HCT116 (cell line): Measurements from ENCODE around the gene ROR2. TPM values are rescaled to one million over a fixed set of nuclear protein-coding genes. Genes with fewer than 3 reads are reported as not detected.

Experiments
- ATAC-seq: fragments of 200-7000 bp; cut with Tn5 transposase; 2 replicates; pipeline ENCODE4 v1.9.1; 2020; ENCODE audit warnings: mild to moderate bottlenecking, moderate library complexity
- BruUV-seq: library from RNA; stranded (reverse); fragments of 400-500 nt; replicated peaks from 2 replicates; lab custom pipeline; 2021; lab: Mats Ljungman, UMichigan
- CTCF ChIA-PET: fragments of 300-600 bp; sonication (Branson Sonifier 250); formaldehyde crosslinking; loops from one replicate; lab custom pipeline; 2021; ENCODE audit warnings: antibody characterized with exemption; lab: Charles Lee
- POLR2A ChIA-PET: fragments of 300-600, 350-600 bp; sonication (Branson Sonifier 250); formaldehyde crosslinking; loops from one replicate; lab custom pipeline; 2021; ENCODE audit warnings: antibody characterized with exemption; lab: Charles Lee
- RAD21 ChIA-PET, 2 experiments: fragments of 300-600 bp; sonication (Branson Sonifier 250); formaldehyde crosslinking; loops; one replicate each; lab custom pipeline; 2023; ENCODE audit warnings: low total read pairs in 2 of 2; ENCODE audit not compliant: uncharacterized antibody in 2 of 2, unreplicated experiment in 2 of 2, low non-redundant PET in 1 of 2; lab: Charles Lee
- DNase-seq: peaks from one replicate; pipeline ENCODE4 v3.0.0-alpha.2; 2010; ENCODE audit warnings: low read depth, low spot score
- H2AFZ ChIP-seq: fragments of 200-600 bp; shearing (Covaris generic), sonication (generic); 2 replicates; pipeline ENCODE4 v1.6.1; 2017; ENCODE audit warnings: low read depth, mixed run types, mixed read lengths, antibody characterized with exemption, low read length; ENCODE audit not compliant: poor library complexity, severe bottlenecking
- H3K27ac ChIP-seq: 2 replicates; pipeline ENCODE4 v1.5.1; 2012; ENCODE audit warnings: low read depth, low read length
- H3K27me3 ChIP-seq: fragments of 200-600 bp; sonication (generic); 2 replicates; pipeline ENCODE4 v1.6.1; 2016; ENCODE audit warnings: mixed run types, low read length, mixed read lengths; ENCODE audit not compliant: insufficient read depth
- H3K36me3 ChIP-seq, 2 experiments: fragments of 200-500 bp in 1 of 2; fragments of 200-600 bp in 1 of 2; sonication (Bioruptor generic) in 1 of 2; sonication (generic) in 1 of 2; 2 replicates each; pipeline versions ENCODE4 v1.5.1 to v1.6.1; 2014 to 2016; ENCODE audit warnings: low read length in 2 of 2, inconsistent platforms in 1 of 2, mixed read lengths in 1 of 2, mixed run types in 1 of 2; ENCODE audit not compliant: insufficient read depth in 2 of 2, control insufficient read depth in 1 of 2
- H3K4me1 ChIP-seq, 2 experiments: fragments of 200-600 bp in 1 of 2; sonication (generic) in 1 of 2; 2 replicates each; pipeline versions ENCODE4 v1.5.1 to v1.6.1; 2012 to 2017; ENCODE audit warnings: low read length in 2 of 2, inconsistent platforms in 1 of 2, mild to moderate bottlenecking in 1 of 2, mixed read lengths in 1 of 2, mixed run types in 1 of 2, moderate library complexity in 1 of 2; ENCODE audit not compliant: insufficient read depth in 2 of 2, control insufficient read depth in 1 of 2
- H3K4me2 ChIP-seq: fragments of 200-600 bp; sonication (generic); 2 replicates; pipeline ENCODE4 v1.6.1; 2017; ENCODE audit warnings: mixed run types, low read length, mixed read lengths
- H3K4me3 ChIP-seq, 2 experiments: fragments of 200-600 bp in 1 of 2; sonication (generic) in 1 of 2; replicated peaks in 1 of 2; 2 replicates each; pipeline ENCODE4 v1.5.1; 2011 to 2016; ENCODE audit warnings: low read length in 2 of 2, control low read depth in 1 of 2, low read depth in 1 of 2, mild to moderate bottlenecking in 1 of 2, mixed read lengths in 1 of 2, mixed run types in 1 of 2
- H3K79me2 ChIP-seq: fragments of 200-600 bp; sonication (generic); 2 replicates; pipeline ENCODE4 v1.6.1; 2017; ENCODE audit warnings: mild to moderate bottlenecking, mixed run types, low read length, moderate library complexity, mixed read lengths; ENCODE audit not compliant: insufficient read depth
- H3K9ac ChIP-seq: fragments of 200-600 bp; sonication (generic); 2 replicates; pipeline ENCODE4 v1.6.1; 2016; ENCODE audit warnings: low read length, mixed read lengths
- H3K9me2 ChIP-seq: fragments of 200-600 bp; sonication (generic), shearing (Covaris generic); 2 replicates; pipeline ENCODE4 v1.6.1; 2017; ENCODE audit warnings: mixed run types, mild to moderate bottlenecking, moderate library complexity; ENCODE audit not compliant: insufficient read depth
- H3K9me3 ChIP-seq, 2 experiments: fragments of 200-500 bp in 1 of 2; fragments of 200-600 bp in 1 of 2; sonication (Bioruptor generic) in 1 of 2; sonication (generic) in 1 of 2; 2 replicates each; pipeline ENCODE4 v1.6.1; 2014 to 2017; ENCODE audit warnings: low read length in 2 of 2, mixed read lengths in 2 of 2, inconsistent platforms in 1 of 2, low read depth in 1 of 2, mild to moderate bottlenecking in 1 of 2, mixed run types in 1 of 2, moderate library complexity in 1 of 2; ENCODE audit not compliant: control insufficient read depth in 1 of 2, insufficient read depth in 1 of 2
- H4K20me1 ChIP-seq: fragments of 200-600 bp; sonication (generic), shearing (Covaris generic); 2 replicates; pipeline ENCODE4 v1.6.1; 2017; ENCODE audit warnings: mixed run types, mild to moderate bottlenecking, moderate library complexity; ENCODE audit not compliant: insufficient read depth
- ELF1 ChIP-seq: IDR thresholded peaks from 2 replicates; pipeline ENCODE4 v1.6.1; 2012; ENCODE audit warnings: low read depth, borderline replicate concordance
- JUND ChIP-seq: IDR thresholded peaks from 2 replicates; pipeline ENCODE4 v1.6.1; 2012
- SIN3A ChIP-seq: IDR thresholded peaks from 2 replicates; pipeline ENCODE4 v1.6.1; 2012; ENCODE audit warnings: low read depth
- ZNF274 ChIP-seq: fragments of 200-500 bp; sonication (Bioruptor generic); IDR thresholded peaks from 2 replicates; pipeline ENCODE4 v1.6.1; 2014; ENCODE audit warnings: mild to moderate bottlenecking, low read depth, low read length, inconsistent platforms
- intact Hi-C: fragments of 100-400 bp; cut with micrococcal nuclease; formaldehyde crosslinking; loops from 2 replicates; pipeline ENCODE4 v1.10.0; 2022
- total RNA-seq: library from RNA; stranded (reverse); gene quantifications from one replicate; pipeline ENCODE4 v1.2.1, GENCODE V29; 2021; ENCODE audit not compliant: unreplicated experiment
- TF ChIP-seq, protein P1 (sequence below), 3 experiments: fragments of 200-600 bp in 1 of 3; sonication (generic) in 1 of 3; IDR thresholded peaks in 2 of 3; conservative IDR thresholded peaks in 1 of 3; 2 replicates each; pipeline ENCODE4 v1.5.1; 2012 to 2017; ENCODE audit warnings: low read depth in 2 of 3, low read length in 2 of 3, antibody characterized with exemption in 1 of 3, borderline replicate concordance in 1 of 3, control low read depth in 1 of 3, mild to moderate bottlenecking in 1 of 3, mixed read lengths in 1 of 3, mixed run types in 1 of 3, moderate library complexity in 1 of 3; ENCODE audit not compliant: insufficient read depth in 1 of 3

The ROR2 gene
- total RNA-seq, 1 experiment from 2014 or later: 15.7 TPM

DNA sequence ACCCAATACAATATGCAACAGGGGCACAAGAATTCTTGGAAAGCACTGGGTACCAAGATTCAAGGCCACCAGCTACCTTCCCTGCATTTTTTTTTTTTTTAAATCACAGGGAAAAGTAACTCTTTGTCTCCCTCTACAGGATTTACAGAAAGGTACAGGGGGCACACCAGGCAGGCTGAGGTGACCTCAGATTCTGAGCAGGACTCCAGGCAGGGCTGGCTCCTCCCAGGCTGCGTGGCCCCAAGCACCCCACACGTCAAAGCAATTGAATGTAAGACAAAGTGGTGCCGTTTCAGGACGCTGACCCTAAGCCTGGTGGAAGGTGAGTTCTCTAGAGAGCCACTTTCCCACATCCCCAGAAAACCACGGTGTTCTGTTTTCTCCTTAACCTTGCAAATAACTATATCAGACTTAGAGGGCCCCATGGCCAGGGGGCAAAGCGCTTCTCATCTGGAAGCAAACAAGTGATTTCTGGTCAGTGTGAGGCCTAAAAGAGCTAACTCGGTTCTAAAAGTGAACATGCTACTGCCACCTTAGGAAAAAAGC, 222.6 kb downstream of the ROR2 start (continued):
- TF ChIP-seq, protein P1, sequence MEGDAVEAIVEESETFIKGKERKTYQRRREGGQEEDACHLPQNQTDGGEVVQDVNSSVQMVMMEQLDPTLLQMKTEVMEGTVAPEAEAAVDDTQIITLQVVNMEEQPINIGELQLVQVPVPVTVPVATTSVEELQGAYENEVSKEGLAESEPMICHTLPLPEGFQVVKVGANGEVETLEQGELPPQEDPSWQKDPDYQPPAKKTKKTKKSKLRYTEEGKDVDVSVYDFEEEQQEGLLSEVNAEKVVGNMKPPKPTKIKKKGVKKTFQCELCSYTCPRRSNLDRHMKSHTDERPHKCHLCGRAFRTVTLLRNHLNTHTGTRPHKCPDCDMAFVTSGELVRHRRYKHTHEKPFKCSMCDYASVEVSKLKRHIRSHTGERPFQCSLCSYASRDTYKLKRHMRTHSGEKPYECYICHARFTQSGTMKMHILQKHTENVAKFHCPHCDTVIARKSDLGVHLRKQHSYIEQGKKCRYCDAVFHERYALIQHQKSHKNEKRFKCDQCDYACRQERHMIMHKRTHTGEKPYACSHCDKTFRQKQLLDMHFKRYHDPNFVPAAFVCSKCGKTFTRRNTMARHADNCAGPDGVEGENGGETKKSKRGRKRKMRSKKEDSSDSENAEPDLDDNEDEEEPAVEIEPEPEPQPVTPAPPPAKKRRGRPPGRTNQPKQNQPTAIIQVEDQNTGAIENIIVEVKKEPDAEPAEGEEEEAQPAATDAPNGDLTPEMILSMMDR (IDR thresholded peaks at IDR 0.05 in 2 of 3, conservative IDR thresholded peaks at IDR 0.05 in 1 of 3; ENCODE audit: borderline replicate concordance in 1 of 3, insufficient read depth in 1 of 3, low read depth in 2 of 3, low read length in 2 of 3): peak; percentile 67 to 79 (median 68); a peak in 5 of 6 replicates

DNA sequence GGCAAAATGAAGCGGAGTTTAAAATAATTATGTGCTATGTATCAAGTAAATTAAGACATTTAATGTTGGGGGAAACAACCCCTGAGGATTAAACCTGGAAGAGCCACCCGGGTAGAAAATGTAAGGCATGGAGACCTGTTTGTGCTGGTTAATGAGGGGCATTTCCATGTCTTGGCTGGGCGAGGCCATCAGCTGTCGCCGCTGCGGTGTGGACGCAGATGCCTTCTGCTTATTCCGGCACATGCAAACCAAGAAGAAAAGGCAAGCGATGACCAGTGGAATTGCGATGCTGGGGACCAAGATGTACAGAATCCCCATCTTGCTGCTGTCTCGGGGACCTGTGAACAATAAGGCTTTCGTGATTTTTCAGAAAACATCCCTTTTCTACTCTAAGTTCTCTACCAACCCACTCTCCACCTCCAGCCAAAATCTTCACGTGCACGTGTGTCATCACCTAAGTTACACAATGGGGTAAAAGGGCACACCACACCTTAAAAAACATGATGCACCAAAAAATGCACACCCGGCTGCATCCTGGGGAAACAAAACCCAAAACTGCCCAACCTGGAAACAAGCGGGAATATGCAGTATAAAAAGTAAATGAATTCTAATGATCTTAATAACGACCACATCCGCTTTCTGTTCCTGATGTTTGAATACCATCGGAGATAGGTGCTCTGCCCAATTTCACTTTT, 223.5 kb downstream of the ROR2 start:
- Histone ChIP-seq H3K9ac (no peak overlapping the region), H3K4me3 (no peak overlapping the region), H4K20me1 (no peaks in the 10 kb centered on the region), H3K27me3 (no peaks in the 10 kb centered on the region), H3K36me3 (no peaks in the 10 kb centered on the region), H3K9me2 (no peaks in the 10 kb centered on the region), H3K9me3 (no peaks in the 10 kb centered on the region), H3K79me2 (no peaks in the 10 kb centered on the region), H3K4me1 (peaks cover 0 to 4% of the 10 kb centered on the region in 2 experiments; a peak in 2 of 4 replicates), H3K4me2 (no peak overlapping the region), H2AFZ (no peak overlapping the region), H3K27ac (no peak overlapping the region)
- POLR2A ChIA-PET: no interaction called here
- no peak for ATAC-seq
- intact Hi-C loops: loop anchor here (1.0 kb wide), 2 partner anchors 67 to 811 kb away; no protein-coding TSS in a partner anchor
- BruUV-seq: no TSS peak
- CTCF ChIA-PET: interaction anchor here (0.6 to 2.2 kb wide), 9 partner anchors 8 to 832 kb away, joined by 3 to 27 read pairs (median 5); no protein-coding TSS in a partner anchor
- RAD21 ChIA-PET: interaction anchor here (0.5 to 1.0 kb wide), 5 partner anchors 18 to 812 kb away, joined by 3 to 6 read pairs (median 4); no protein-coding TSS in a partner anchor
- TF ChIP-seq ELF1 (no peak), SIN3A (no peak), JUND (no peak), ZNF274 (no peak)
- DNase-seq: no peak
